ENCODE data around the gene C12orf54.
A peak's percentile ranks its signal among the peaks of the same experiment; 100 is the strongest.

DNA sequence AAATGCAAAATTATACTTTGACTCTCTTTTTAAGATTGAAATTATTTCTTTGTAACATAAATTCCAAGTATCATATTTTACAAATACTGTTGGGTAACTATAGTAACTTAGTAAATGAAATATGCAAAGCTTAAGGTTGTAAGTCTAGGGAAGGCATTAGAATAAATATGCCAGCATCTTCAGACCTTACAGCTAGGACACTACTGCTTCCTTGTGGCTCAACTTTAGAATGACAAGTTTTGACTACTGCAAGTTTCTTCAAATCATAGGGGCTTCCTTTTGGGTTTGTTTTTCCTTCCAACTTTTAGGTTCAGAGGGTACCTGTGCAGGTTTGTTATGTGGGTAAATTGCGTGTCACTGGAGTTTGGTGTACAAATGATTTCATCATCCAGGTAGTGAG is 27.6 kb upstream of the C12orf54 start:
- TF ChIP-seq, protein P1, sequence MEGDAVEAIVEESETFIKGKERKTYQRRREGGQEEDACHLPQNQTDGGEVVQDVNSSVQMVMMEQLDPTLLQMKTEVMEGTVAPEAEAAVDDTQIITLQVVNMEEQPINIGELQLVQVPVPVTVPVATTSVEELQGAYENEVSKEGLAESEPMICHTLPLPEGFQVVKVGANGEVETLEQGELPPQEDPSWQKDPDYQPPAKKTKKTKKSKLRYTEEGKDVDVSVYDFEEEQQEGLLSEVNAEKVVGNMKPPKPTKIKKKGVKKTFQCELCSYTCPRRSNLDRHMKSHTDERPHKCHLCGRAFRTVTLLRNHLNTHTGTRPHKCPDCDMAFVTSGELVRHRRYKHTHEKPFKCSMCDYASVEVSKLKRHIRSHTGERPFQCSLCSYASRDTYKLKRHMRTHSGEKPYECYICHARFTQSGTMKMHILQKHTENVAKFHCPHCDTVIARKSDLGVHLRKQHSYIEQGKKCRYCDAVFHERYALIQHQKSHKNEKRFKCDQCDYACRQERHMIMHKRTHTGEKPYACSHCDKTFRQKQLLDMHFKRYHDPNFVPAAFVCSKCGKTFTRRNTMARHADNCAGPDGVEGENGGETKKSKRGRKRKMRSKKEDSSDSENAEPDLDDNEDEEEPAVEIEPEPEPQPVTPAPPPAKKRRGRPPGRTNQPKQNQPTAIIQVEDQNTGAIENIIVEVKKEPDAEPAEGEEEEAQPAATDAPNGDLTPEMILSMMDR (IDR thresholded peaks at IDR 0.05): peak in 3 of 7 experiments; percentile 14 to 27 (median 20)
- no peak for TF ChIP-seq POLR2A (IDR thresholded peaks at IDR 0.05)
